ENCODE results near the gene PDZRN3. TPM values are rescaled to one million over a fixed set of nuclear protein-coding genes. Genes with fewer than 3 reads are reported as not detected.
A peak's percentile ranks its signal among the peaks of the same experiment; 100 is the strongest.

PDZRN3 gene
- total RNA-seq, 1 donor from 2014 or later: 135 TPM

DNA sequence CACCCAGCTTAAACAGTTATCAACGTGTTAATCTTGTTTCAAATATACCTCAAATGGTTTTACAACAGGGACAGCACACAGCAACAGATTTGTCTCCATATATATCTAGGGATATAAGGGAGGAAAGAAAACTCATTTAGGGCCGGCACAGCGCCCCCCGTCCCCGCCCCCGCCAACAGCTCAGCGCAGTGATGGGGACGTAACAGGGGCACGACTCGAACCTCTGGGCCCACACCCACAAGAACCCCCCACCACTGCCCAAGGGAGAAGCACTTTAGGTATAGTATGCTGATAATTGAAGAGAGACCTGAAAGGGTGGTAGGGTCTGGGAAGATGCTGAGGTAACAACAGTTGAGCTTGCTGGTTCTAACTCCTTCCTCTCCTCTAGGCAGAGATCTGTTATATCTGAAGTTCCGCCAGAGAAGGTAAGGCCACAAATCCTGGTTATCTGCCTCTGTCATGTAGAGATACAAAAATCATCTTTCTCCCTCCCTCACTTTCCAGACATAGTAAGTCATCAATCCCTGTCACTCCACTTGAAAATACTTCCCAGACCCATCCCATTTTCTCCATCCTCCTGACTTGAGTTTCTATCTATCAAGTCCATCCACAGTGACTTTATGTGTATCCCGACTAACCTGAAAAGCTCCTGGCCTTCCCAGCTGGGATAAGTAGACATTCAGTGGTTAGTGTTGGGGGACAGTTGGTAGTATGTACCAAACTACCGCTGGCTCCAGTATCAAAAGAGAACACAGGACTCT is 126.9 kb downstream of the PDZRN3 start:
- DNase-seq (ENCODE audit: low read depth): no peak

DNA sequence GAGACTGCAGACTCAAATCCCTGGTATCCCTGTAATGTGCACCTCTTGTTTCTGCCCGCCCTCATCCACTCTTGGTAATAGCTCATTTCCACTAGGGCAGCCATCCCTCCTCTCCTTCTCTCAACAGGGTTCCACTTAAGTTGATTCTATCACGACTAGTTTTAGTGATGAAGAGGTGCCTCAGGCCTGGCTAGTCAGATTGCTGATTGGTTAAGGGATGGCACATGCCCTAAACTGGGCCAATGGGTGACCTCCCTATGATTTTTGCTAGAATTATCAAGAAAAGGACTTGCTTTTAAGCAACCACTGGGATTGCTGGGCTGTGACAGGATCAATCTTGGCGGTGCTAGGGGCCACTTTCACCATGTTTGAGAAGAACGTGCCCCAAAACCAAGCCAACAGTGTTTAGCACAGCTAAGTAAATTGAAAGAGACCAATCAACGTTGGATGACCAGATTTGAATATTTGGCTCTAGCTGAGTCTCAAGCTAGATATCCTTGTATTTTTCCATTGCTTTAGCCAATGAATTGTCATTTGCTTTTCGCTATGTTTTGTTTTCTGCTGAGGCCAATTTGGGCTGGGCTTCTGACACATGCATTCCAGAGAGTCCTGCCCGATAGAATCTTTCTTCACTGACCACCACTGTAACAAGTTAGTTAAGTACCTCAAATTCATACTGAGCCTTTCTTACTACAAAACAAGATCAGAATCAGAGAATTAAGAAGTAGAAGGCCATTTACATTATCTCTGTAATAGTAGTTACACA is 131.0 kb downstream of the PDZRN3 start:
- peak; percentile 80 for DNase-seq (ENCODE audit: low read depth)

DNA sequence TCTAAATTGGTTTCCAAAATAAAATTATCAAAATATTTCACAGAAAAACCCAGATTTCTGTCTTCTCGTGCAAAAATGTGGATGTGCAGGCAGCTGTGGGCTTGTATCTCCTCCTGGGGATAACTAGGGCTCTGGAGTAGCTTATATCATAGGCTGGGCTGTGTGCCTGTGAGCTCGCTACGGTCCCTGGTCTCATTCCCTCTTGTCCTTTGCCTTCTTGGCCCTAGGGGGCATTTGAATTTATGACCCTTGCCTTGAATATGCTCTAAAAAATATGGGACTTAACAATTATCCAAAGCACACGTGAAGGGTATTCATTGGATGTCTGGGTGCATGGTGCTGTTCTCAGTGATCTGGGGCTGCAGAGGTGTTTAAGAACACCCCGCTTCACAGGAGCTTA is 132.6 kb downstream of the PDZRN3 start:
- no peak for DNase-seq (ENCODE audit: low read depth)

DNA sequence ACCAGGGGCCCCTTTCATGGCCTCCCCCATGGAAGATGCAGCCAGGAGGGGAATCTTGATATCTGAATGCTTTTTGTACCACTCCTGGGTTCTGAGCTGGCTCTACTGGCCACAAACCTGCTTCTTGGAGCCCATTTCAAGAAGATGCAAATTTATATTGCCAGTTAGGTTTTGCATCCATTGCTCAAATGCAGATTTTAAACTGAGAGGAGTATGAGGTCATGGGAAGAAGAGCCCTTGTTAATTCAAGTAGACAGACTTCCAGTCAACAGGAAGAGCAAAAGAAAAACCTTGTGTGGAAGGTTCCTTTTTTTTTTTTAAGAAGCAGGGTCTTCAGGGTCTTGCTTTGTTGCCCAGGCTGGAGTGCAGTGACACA is 133.5 kb downstream of the PDZRN3 start:
- DNase-seq (ENCODE audit: low read depth): no peak

DNA sequence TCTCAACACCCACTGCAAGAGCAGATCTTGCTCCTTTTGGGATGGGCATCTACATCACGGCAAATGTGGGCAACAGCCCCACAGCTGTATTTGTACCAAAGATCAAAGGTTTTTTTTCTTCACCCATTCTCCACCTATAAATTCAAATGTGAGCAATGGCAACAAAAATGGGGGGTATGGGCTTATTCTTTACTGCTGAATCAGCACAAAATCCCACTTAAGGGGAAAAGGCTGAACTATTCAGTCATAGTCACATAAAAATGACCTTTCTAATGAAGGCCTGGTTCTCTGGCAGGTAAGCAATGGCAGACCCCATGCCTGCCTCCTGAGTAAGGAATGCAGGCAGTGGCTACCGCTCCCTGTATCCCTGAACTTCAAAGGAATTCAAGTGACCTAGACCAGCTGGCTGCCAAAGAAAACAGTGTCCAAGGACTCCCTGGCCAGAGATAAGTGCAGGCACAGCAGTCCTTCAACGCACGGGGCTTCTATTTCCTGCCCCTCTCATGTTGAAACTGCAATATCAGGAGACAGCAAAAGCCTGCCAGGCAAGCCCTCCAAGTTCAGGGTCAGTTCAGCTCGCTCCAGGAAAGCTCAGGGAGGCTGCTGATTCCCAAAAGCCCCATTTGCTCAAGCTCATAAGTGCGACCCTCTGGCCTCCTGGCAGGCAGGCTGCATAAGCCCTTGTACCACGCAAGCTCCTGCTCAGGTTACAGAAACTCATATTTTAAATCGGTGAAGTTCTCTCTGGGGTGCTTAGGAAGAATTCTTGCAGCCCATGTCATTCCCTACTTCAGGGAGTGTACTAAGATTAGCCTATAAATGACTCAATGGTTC is 134.1 kb downstream of the PDZRN3 start:
- DNase-seq (ENCODE audit: low read depth): peak; percentile 37

DNA sequence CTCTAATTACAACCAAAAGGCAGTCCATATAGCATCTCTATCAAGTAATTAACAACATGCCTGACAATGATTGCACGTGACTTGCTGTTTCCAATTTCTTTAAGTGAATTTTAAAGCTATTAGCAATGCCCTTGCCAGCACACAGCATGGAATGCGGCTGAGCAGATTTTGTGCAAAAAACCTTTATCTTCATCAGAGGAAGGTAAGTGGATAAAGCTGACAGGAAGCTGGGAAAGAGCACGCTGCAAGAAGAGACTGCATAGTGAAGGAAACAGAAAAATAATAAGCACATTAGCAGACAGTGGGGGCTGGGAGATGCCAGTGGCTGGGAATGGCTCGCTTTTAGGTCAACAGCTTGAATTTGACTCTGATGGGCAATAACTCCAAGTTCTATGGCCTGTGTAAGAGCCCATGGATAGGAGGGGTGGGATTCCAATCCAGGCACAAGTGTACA is 138.8 kb downstream of the PDZRN3 start:
- no peak for DNase-seq (ENCODE audit: low read depth)

DNA sequence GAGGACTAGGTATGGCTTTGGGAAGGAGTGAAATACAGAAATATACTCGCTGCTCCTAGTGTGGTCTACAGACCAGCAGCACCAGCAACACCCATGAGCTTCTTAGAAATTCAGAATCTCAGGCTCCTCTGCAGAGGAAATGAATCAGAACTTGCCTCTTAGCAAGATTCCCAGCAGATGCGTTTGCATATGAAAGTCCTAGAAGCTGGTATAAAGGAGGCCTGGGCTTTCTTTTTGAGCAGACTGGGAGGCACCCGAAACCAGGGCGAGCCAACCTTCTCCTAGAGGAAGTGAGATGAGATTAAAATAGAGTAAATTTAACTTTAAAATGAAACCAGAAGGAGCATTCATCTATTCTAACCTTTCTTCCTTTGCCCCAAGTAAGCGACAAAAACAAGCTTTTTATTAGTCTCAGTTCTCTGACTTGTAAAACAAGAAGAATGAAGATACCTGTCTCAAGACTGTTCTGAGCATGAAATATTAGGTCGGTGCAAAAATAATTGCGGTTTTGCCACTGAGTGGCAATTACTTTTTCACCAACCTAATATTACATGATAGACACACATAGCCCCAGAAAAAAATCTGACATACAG is 140.0 kb downstream of the PDZRN3 start:
- no peak for DNase-seq (ENCODE audit: low read depth)

DNA sequence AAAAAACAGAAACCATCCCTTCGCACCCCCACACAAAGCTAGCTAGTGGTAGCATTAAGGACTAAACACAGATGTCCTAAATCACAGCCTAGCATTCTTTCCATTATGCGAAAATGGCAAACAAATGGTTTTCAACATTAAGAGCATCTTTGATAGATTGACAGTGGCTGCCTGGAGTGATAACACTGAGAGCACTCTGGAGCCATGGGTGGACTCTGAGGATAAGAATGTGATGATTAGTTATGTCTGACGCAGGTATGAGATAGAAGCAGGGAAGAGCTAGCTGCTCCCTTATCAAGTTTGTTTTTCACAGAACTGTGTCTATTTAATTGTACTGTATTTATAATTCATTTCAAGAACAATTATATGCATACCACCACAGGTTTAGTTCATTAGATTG is 142.9 kb downstream of the PDZRN3 start:
- no peak for DNase-seq (ENCODE audit: low read depth)

DNA sequence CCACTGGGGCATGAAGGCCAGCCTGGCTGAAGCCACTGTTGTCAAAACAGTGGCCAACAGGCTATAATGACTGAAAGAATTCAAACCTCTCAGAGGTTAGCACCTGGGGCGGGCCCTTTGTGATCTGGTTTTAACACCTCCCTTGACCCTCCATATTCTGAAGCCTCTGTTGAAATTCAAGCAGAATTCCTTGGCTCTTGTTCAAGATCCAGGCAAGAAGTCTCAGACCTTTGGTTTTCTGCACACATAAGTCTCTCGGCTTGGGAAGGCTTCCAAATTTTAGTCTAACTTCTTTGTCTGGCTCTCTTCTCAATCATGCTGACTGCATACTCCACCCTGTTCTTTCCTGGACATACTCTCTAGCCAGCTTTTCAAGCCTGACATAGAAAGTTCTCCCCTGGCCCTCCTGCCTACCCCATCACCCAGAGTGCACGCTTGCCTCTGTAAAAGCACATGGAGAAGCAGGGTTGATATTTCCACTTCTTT is 144.5 kb downstream of the PDZRN3 start:
- peak; percentile 17 for DNase-seq (ENCODE audit: low read depth)

DNA sequence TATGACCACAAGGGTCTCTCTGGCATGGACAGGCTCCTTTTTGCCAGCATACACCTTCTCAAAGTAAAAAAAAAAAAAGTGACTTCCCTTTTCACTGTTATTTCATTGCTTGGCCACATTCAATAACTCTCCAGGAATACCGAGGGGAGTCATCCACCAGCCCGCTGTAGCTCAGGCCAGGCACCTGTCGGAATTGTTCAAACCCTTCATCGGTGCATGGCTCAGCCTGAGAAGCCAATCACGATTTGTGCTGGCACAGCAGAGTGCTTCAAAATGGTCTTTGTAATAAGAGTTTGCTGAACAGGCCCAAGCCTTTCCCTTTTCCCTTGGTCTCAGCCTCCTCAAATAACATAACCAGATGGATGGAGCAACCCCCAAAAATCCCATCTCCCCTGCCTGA is 145.4 kb downstream of the PDZRN3 start:
- DNase-seq (ENCODE audit: low read depth): peak; percentile 40

DNA sequence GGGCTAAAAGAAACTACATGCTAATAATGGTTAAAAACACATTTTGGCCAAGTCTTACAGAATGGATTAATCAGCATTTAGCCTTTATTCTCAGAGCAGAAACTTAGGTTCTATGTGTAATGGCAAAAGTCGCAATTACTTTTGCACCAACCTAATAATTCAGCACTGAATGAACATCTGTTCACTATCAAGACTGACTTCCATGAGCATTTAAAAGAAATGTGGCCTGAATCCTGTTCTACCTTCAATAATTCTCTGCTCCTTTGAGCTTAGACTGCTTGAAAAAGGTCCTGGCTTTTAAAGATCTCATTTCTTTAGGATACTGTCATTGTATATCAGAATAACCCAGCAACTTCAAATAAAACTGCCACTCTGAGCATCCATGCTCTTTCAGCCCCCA is 145.9 kb downstream of the PDZRN3 start:
- DNase-seq (ENCODE audit: low read depth): no peak

DNA sequence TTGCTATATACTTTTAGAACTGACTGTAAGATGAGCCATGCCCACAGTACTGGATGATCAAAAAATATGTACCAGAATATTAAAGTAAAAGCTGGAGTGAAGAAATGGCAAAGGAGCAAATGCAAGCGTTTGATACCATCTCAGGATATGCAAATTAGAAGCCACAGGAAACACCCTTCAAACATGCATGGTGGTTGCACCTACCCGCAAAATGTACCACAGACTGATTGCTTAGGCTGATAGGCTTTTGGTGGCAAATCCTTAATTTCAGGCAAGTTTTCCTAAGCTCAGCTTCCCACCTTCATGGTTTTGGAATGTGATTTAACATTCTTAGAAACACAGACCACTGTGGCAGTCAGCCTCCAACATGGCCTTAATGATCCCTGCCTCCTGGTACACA is 149.0 kb downstream of the PDZRN3 start:
- DNase-seq (ENCODE audit: low read depth): no peak

DNA sequence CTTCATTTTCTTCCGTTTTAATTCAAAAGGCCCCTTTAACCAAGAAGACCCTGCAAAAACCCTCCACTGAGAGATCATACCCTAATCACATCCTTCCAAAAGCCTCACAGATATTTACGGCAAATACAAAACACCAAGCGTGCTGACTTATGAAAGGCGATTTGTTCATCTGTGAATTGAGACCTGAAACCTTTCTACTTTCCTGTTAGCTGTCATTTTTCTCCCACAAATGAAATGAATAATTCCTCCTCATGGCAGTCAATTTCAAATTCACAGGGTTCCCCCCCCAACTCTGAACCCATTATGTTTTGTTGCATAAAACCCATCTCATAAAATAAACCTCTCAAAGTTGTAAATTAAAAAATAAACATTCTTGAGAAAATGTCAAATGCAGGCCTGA is 149.6 kb downstream of the PDZRN3 start:
- DNase-seq (ENCODE audit: low read depth): no peak

DNA sequence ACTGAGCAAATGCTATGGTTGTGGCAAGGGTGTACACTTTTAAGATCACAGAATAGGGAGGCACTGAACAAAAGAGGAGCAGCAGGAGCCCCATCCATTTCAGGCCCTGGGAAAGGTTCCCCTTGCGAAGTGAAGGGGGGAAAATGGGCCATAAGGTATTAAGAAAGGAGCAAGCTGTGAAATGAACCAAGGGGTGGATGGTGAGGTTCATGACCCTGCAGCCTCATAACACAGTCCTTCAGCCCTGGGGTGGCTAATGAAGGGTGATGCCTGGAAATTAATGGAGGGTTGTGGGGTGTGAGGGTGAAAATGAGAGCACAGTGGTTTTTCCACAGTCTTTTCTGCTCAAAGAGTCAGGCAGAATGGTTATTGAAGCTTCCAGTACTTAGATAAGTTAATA is 150.1 kb downstream of the PDZRN3 start:
- no peak for DNase-seq (ENCODE audit: low read depth)

DNA sequence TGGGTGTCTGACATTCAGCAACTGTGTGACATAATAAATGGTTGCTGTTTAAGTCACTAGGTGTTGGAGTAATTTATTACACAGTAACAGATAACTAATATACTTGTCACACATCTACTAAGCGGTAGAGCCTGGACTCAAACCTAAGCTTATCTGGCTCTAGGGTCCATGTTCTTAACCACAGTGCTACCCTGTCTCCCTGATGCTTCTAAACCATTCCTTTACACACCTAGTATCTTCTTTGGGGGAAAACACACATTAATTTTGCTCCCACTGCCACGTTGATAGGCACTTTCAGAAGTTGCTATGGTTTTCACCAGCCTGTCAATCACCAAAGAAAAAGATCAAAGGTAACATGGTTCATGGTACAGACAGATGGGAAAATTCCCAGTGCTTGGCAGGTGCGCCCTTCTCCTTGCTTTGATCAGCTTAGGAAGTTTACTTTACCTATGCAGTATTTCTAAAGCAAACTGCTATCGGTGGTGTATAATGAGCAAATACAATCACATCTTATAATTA is 150.8 kb downstream of the PDZRN3 start:
- DNase-seq (ENCODE audit: low read depth): no peak

DNA sequence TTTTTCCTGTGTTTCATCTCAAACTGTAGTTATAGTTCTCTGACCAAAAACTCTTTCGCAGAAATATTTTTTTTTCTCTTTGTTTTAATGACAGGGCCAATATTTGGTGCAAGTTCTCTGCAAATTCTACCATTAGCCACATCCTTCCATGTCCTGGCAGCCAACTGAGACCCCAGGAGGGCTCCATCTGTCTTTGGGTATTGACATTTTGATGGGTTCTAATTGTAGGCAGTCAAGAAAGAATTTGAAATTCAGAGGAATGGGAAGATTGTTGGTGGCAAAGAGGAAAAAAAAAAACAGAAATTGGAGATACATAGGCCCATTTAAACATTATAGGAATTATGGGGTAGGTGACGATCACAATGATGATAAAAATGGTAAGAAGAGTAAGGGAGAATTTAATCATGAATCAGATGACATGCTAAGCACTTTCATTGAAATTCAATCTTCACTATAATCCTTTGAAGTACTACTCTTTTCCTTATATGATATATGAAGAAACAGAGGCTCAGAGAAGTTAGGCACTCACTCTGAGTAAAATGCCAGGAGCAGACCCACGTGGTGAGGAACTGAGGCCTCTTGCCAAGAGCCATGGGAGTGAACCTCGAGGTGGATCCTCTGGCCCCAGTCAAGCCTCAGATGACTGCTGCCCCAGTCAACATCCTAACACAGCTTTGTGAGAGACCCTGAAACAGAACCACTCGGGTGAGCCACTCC is 151.4 kb downstream of the PDZRN3 start:
- DNase-seq (ENCODE audit: low read depth): no peak

DNA sequence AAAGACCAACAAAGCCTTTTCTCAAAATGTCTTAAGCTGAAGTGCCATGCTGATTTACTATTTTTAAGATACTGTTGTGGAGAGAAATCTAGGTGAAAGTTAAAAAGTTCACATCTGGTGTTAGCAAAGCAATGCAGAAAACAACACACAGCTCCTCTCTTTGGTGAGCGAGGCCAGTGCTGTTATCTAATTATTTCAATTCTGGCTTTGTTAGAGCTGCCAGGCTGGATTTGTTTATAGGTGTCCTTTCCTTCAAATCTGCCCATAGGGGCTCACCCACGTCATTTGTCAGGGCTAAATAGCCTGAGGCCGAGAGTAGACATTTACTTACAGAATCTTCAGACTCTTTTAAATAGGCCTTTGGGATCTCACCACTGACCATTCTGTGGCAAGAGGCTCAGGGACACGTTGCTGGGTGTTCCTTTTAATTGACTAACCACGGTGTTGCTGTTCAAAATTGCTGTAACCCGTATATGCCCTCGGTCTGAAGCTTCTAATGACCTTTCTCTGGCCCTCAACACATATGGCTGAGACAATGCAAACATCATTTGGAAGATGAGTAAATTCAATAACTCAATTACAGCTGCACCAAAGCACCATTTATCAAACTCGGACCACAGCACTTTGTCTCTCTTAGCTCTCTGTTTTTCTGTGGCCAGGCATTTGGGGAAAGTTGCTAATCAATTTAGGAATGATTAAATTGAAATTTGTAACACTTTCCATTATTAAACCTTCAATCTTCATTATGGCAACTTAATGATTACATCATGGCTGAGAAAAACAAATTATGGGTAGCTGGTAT is 152.6 kb downstream of the PDZRN3 start:
- DNase-seq (ENCODE audit: low read depth): no peak

DNA sequence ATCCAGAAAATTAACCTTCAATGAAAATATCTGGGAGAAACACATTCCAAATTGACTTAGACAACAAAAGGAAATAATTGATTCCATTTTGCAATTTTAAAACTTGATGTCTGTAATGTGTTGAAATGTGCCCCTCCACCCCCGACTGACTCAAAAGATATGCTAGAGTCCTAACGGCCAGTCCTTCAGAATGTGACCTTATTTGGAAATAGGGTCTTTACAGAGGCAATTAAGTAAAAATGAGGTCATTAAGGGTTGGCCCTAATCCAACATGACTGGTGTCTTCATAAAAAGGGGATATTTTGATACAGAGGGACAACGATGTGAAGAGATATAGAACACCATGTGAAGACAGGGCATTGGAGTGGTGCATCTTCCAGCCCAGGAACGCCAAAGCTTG is 153.9 kb downstream of the PDZRN3 start:
- no peak for DNase-seq (ENCODE audit: low read depth)

DNA sequence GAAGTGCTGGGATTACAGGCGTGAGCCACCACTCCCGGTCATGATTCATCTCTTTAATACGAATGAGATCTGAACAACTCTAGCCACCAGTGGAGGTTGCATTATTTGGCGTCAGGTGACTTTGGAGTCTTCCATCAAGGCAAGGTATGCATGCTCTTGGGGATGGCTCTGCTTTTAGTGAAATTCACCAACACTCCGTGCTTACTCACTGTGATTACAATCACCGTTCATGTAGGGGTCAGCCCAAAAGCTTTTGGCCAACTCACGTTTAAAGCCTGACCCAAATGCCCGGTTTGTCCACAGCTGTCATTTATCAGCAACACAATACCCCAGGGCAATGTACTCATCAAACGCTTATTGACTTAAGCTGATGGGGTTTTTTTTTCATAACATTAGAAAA is 155.4 kb downstream of the PDZRN3 start:
- no peak for DNase-seq (ENCODE audit: low read depth)

DNA sequence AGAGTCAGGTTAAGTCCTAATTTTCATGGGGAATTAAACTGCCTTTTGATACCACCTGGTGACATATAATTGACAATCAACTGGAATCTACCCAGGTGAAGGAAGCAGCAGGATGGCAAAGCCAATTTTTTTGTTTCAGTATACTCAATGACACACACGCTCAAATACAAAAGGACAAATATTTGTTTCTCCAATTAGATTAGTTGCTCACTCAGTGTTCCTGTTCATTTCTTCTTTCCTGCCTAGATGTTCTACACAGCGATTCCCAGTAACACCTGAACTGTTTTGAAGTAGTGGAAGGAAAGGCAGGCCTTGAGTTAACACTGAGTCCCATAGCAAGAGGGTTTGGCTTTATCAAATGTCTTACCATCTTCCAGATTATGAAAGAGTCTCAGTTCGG is 157.5 kb downstream of the PDZRN3 start:
- no peak for DNase-seq (ENCODE audit: low read depth)

Data from myocyte (in vitro differentiated cells).